ENCODE results near the gene C8A. TPM values are rescaled to one million over a fixed set of nuclear protein-coding genes. Genes with fewer than 3 reads are reported as not detected.

The C8A gene
- polyA plus RNA-seq, 1 donor (not counting 4 experiments of a cell fraction or from before 2014, with no cell fraction given) = not detected

- FAIRE-seq = no peak
- H3K9me1 ChIP-seq (ENCODE audit: control insufficient read depth, extremely low read depth, insufficient read depth, low read length) = no peaks in the 10 kb centered on the region
- no peaks in the 10 kb centered on the region for H3K79me2 ChIP-seq (ENCODE audit: control insufficient read depth, insufficient read depth, low read length)
- DNase-seq (ENCODE audit: low read depth, low spot score) = no peak
- dilution Hi-C loops (cut with MboI; ENCODE audit: extremely low pct_ligation_motif_present, low sequenced_read_pairs) = no loop called here
- H2AFZ ChIP-seq (ENCODE audit: control insufficient read depth, low read length) = no peak overlapping the region
- no peaks in the 10 kb centered on the region for H4K20me1 ChIP-seq (ENCODE audit: control insufficient read depth, extremely low read depth, insufficient read depth, low read length)
- H3K9ac ChIP-seq (ENCODE audit: control insufficient read depth, extremely low read depth, insufficient read depth, low read length) = no peak overlapping the region
- no peak overlapping the region for H3K27ac ChIP-seq (ENCODE audit: control insufficient read depth, insufficient read depth, low read length)
- no peaks in the 10 kb centered on the region for H3K9me3 ChIP-seq (ENCODE audit: control insufficient read depth, low read depth, low read length)
- no peak overlapping the region for H3K4me2 ChIP-seq (ENCODE audit: control insufficient read depth, extremely low read depth, insufficient read depth, low read depth, low read length)
- no peak for TF ChIP-seq CTCF (optimal IDR thresholded peaks at IDR 0.05 in 1 of 3, IDR thresholded peaks at IDR 0.05 in 1 of 3, conservative IDR thresholded peaks at IDR 0.05 in 1 of 3; ENCODE audit: extremely low read depth in 1 of 3, insufficient read depth in 2 of 3, low read length in 3 of 3)
- TF ChIP-seq EZH2 (IDR thresholded peaks at IDR 0.05; ENCODE audit: low read length) = no peak
- H3K36me3 ChIP-seq (ENCODE audit: control insufficient read depth in 2 of 2, extremely low read depth in 1 of 2, insufficient read depth in 2 of 2, low read length in 2 of 2) = no peaks in the 10 kb centered on the region
- no peak overlapping the region for H3K4me3 ChIP-seq (ENCODE audit: control insufficient read depth in 2 of 3, extremely low read depth in 1 of 3, insufficient read depth in 2 of 3, low read depth in 1 of 3, low read length in 3 of 3)
- peaks cover 6% of the 10 kb centered on the region for H3K4me1 ChIP-seq (ENCODE audit: control insufficient read depth, extremely low read depth, insufficient read depth, low read length)
- H3K27me3 ChIP-seq (ENCODE audit: control insufficient read depth, extremely low read depth, insufficient read depth, low read length) = no peaks in the 10 kb centered on the region
Measured at GRCh38 chr1:56830052-56830451, 24.5 kb upstream of the C8A start.

- H3K4me2 ChIP-seq (ENCODE audit: control insufficient read depth, extremely low read depth, insufficient read depth, low read depth, low read length) = peak overlapping the region; percentile 66
- no peaks in the 10 kb centered on the region for H3K9me3 ChIP-seq (ENCODE audit: control insufficient read depth, low read depth, low read length)
- no peak overlapping the region for H2AFZ ChIP-seq (ENCODE audit: control insufficient read depth, low read length)
- no peak overlapping the region for H3K9ac ChIP-seq (ENCODE audit: control insufficient read depth, extremely low read depth, insufficient read depth, low read length)
- no peaks in the 10 kb centered on the region for H3K79me2 ChIP-seq (ENCODE audit: control insufficient read depth, insufficient read depth, low read length)
- H4K20me1 ChIP-seq (ENCODE audit: control insufficient read depth, extremely low read depth, insufficient read depth, low read length) = no peaks in the 10 kb centered on the region
- H3K27ac ChIP-seq (ENCODE audit: control insufficient read depth, insufficient read depth, low read length) = peak overlapping the region; percentile 38
- TF ChIP-seq EZH2 (IDR thresholded peaks at IDR 0.05; ENCODE audit: low read length) (no peak), CTCF (optimal IDR thresholded peaks at IDR 0.05 in 1 of 3, IDR thresholded peaks at IDR 0.05 in 1 of 3, conservative IDR thresholded peaks at IDR 0.05 in 1 of 3; ENCODE audit: extremely low read depth in 1 of 3, insufficient read depth in 2 of 3, low read length in 3 of 3) (peak; percentile 88 to 92 (median 88))
- FAIRE-seq (peak; percentile 90), DNase-seq (ENCODE audit: low read depth, low spot score) (peak; percentile 83)
- H3K27me3 ChIP-seq (ENCODE audit: control insufficient read depth, extremely low read depth, insufficient read depth, low read length) = no peaks in the 10 kb centered on the region
- dilution Hi-C loops (cut with MboI; ENCODE audit: extremely low pct_ligation_motif_present, low sequenced_read_pairs) = no loop called here
- H3K9me1 ChIP-seq (ENCODE audit: control insufficient read depth, extremely low read depth, insufficient read depth, low read length) = no peaks in the 10 kb centered on the region
- peaks cover 6% of the 10 kb centered on the region for H3K4me1 ChIP-seq (ENCODE audit: control insufficient read depth, extremely low read depth, insufficient read depth, low read length)
- no peaks in the 10 kb centered on the region for H3K36me3 ChIP-seq (ENCODE audit: control insufficient read depth in 2 of 2, extremely low read depth in 1 of 2, insufficient read depth in 2 of 2, low read length in 2 of 2)
- no peak overlapping the region for H3K4me3 ChIP-seq (ENCODE audit: control insufficient read depth in 2 of 3, extremely low read depth in 1 of 3, insufficient read depth in 2 of 3, low read depth in 1 of 3, low read length in 3 of 3)
Measured at GRCh38 chr1:56831871-56832693, 22.5 kb upstream of the C8A start.

Data from keratinocyte (primary cell).